Measurements from ENCODE around the gene GCLC. TPM values are rescaled to one million over a fixed set of nuclear protein-coding genes. Genes with fewer than 3 reads are reported as not detected.

Gene GCLC
- total RNA-seq, 1 experiment from 2014 or later: 37.2 TPM

GRCh38 chr6:53493635-53494025 is 51.3 kb downstream of the GCLC start:
- H3K4me1 ChIP-seq (ENCODE audit: control insufficient read depth, insufficient read depth, low read length): peaks cover 4% of the 10 kb centered on the region; the same call in 1 of the 2 replicates
- no peaks in the 10 kb centered on the region for H3K27me3 ChIP-seq (ENCODE audit: control insufficient read depth, insufficient read depth, low read length)
- no peak for TF ChIP-seq TCF7L2 (IDR thresholded peaks at IDR 0.05; ENCODE audit: low read depth, low read length)
- no peak; the same call in 1 of the 2 replicates for TF ChIP-seq CTCF (IDR thresholded peaks at IDR 0.05)
- no peak for TF ChIP-seq REST (IDR thresholded peaks at IDR 0.05; ENCODE audit: insufficient read depth in 1 of 2, low read depth in 2 of 2, low read length in 1 of 2)
- no peak for TF ChIP-seq POLR2AphosphoS5 (IDR thresholded peaks at IDR 0.05; ENCODE audit: low read depth, low read length)
- no peak for TF ChIP-seq SIN3A (IDR thresholded peaks at IDR 0.05; ENCODE audit: borderline replicate concordance, insufficient read depth, low read depth, low read length)
- H3K4me3 ChIP-seq (ENCODE audit: low read depth in 2 of 2, low read length in 2 of 2): peak overlapping the region; percentile 21 to 44
- ATAC-seq (no peak), DNase-seq (ENCODE audit: low read depth, low spot score) (no peak)
- H3K27ac ChIP-seq (ENCODE audit: low read length): no peak overlapping the region
- H3K9me3 ChIP-seq (ENCODE audit: control insufficient read depth, insufficient read depth, low read depth, low read length): no peaks in the 10 kb centered on the region
- CTCF ChIA-PET: interaction anchor here (0.6 to 2.4 kb wide), 9 partner anchors 44 to 1253 kb away, joined by 5 to 15 read pairs (median 7); no protein-coding TSS in a partner anchor
- no peaks in the 10 kb centered on the region; the same call in 1 of the 2 replicates for H3K36me3 ChIP-seq (ENCODE audit: control insufficient read depth, insufficient read depth, low read length)
- in situ Hi-C loops (cut with HindIII; ENCODE audit: low pct_unique_long_range_greater_than_20kb, low sequenced_read_pairs): no loop called here
- intact Hi-C loops (cut with micrococcal nuclease; ENCODE audit: unreplicated experiment): loop anchor here (1.0 to 5.0 kb wide), 3 partner anchors 158 to 464 kb away; no protein-coding TSS in a partner anchor
- POLR2A ChIA-PET: no interaction called here
- BruUV-seq (replicated peaks): no TSS peak

- Histone ChIP-seq H3K4me1 (ENCODE audit: control insufficient read depth, insufficient read depth, low read length) (peaks cover 4% of the 10 kb centered on the region; the same call in 1 of the 2 replicates), H3K9me3 (ENCODE audit: control insufficient read depth, insufficient read depth, low read depth, low read length) (no peaks in the 10 kb centered on the region), H3K4me3 (ENCODE audit: low read depth in 2 of 2, low read length in 2 of 2) (peak overlapping the region; percentile 24 to 44), H3K27ac (ENCODE audit: low read length) (peak overlapping the region; percentile 44; the same call in 1 of the 2 replicates), H3K27me3 (ENCODE audit: control insufficient read depth, insufficient read depth, low read length) (no peaks in the 10 kb centered on the region), H3K36me3 (ENCODE audit: control insufficient read depth, insufficient read depth, low read length) (no peaks in the 10 kb centered on the region; the same call in 1 of the 2 replicates)
- POLR2A ChIA-PET: no interaction called here
- ATAC-seq: peak; percentile 92
- BruUV-seq (replicated peaks): no TSS peak
- in situ Hi-C loops (cut with HindIII; ENCODE audit: low pct_unique_long_range_greater_than_20kb, low sequenced_read_pairs) (no loop called here), intact Hi-C loops (cut with micrococcal nuclease; ENCODE audit: unreplicated experiment) (loop anchor here (1.0 to 5.0 kb wide), 3 partner anchors 158 to 464 kb away; no protein-coding TSS in a partner anchor)
- CTCF ChIA-PET: interaction anchor here (0.6 to 2.4 kb wide), 11 partner anchors 32 to 1253 kb away, joined by 3 to 15 read pairs (median 7); no protein-coding TSS in a partner anchor
- TF ChIP-seq CTCF (IDR thresholded peaks at IDR 0.05) (peak; percentile 78), POLR2AphosphoS5 (IDR thresholded peaks at IDR 0.05; ENCODE audit: low read depth, low read length) (no peak), REST (IDR thresholded peaks at IDR 0.05; ENCODE audit: insufficient read depth in 1 of 2, low read depth in 2 of 2, low read length in 1 of 2) (no peak), SIN3A (IDR thresholded peaks at IDR 0.05; ENCODE audit: borderline replicate concordance, insufficient read depth, low read depth, low read length) (no peak)
- DNase-seq (ENCODE audit: low read depth, low spot score): peak; percentile 58
Measured at GRCh38 chr6:53492860-53493634, 51.9 kb downstream of the GCLC start.

All from Panc1 (cell line).